ENCODE measurements around the gene RABL6.
"Not testable (repeated sequence)": the region's sequence is repeated elsewhere in the genome, so short reads cannot be mapped to it uniquely, and the experiment has no call there.

The RABL6 gene

GRCh38 chr9:136776947-136777346, 30.8 kb upstream of the RABL6 start:
- DNase-seq (ENCODE audit: low spot score): no peak

DNA sequence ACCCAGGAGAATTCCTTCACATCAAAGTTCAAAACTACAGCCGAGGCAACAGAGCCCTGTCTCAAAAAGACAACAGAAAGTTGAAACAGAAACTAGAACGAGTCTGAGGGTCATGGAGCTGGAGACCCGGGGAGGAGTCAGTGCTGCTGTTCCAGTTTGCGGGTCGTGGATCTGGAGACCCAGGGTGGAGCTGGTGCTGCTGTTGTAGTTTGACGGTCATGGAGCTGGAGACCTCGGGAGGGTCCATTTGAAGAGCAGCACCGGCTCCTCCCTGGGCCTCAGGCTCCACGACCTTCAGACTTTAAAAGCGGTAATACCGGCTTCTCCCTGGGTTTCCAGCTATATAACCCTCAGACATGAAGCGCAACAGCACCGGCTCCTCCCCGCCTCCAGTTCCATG, 30.4 kb upstream of the RABL6 start:
- DNase-seq (ENCODE audit: low spot score): no peak

DNA sequence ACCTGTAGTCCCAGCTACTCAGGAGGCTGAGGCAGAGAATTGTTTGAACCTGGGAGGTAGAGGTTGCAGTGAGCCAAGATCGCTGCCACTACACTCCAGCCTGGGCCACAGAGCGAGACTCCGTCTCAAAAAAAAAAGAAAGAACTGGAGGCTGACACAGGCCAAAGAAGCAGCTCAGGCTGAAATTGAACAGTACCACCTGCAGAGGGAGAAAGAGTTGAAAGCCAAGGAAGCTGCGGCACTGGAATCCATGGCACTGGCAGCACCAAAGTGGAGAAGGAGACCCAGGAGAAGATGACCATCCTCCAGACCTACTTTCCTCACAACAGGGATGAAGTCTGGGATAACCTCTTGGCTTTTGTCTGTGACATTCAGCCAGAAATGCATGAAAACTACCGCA, 27.9 kb upstream of the RABL6 start:
- DNase-seq (ENCODE audit: low spot score): no peak

DNA sequence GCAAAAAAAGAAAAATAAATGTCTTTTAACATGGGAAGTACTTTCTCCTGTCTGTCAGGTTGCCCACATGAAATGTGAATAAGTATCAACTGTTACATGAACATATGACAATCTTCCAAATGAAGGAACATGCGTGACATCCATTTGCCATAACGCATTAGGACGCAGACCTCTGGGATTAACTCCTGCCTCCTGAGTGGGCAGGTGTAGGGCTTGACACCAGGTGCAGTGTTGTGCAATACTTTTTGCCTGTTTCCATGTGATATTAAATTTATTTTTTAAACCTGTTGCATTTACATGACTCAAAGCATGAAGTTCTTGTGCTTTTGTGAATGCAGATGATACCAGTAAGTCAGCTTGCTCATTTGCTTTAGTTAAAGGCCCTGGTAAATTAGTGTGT, 25.3 kb upstream of the RABL6 start:
- DNase-seq (ENCODE audit: low spot score): no peak

DNA sequence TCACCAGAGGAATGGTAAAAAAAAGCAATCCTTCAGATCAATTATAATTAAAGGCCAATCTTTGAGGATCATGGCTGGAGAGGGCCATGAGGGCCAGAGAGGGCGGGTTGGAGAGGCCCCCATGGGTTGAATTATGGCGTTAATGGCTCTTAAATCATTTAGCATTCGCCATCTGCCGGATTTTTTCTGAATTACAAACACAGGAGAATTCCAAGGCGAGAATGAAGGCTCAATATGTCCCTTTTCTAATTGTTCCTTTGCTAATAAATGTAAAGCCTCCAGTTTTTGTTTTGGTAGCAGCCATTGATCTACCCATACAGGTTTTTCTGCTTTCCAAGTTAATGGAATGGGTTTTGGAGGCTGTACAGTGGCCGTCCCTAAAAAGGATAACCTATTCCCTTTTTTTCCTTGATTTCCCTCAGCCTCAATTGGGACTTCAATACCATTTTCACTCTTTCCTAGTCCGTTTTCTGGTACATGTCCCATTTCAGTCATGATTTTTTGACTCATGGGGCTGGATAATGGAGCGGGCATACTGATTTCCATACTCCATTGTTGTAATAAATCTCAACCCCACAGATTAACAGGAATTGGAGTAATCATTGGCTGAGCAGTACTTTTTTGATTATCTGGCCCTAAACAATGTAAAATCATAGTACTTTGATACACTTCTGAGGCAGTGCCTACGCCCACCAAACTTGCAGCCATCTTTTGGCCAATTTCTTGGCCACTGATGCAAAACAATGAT, 23.3 kb upstream of the RABL6 start:
- no peak for DNase-seq (ENCODE audit: low spot score)

- no peak for DNase-seq (ENCODE audit: low spot score)
Measured at GRCh38 chr9:136784997-136785361, 22.8 kb upstream of the RABL6 start.

- not testable (repeated sequence) for DNase-seq (ENCODE audit: low spot score)
Measured at GRCh38 chr9:136785565-136786355, 22.0 kb upstream of the RABL6 start.

DNA sequence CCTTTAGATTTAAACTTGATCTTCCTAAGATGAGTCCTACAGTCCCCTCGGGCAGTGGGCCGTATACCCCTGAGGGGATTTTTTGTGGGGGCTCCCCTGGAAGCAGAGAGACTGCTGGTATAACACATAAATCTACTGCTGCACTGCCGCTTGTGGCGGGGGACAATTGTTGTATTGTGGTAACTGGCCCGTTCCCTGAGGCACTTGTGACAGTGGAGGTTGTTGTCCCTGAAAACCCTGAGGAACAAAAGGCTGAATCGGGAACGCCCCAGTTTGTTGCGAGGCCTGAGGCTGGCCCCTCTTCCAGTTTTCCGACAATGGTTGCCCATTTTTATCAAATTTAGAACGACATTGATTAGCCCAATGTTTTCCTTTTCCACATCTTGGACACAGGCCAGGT, 21.3 kb upstream of the RABL6 start:
- no peak for DNase-seq (ENCODE audit: low spot score)

DNA sequence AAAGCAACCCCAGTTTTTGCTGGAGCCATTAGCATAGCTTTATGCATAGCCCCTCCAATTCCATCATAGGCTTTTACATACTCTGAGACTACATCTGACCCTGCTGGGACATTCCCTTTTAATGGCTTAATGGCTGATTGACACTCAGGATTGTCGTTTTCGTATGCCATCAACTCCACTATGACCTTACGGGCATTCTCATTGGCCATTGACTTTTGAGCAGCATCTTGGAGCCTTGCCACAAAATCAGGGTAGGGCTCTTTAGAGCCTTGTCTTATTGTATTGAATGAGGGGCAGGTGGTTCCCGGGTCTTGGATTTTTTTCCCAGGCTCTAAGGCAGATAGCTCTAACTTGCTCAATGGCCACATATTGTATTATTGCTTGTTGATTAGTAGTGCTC, 20.8 kb upstream of the RABL6 start:
- not testable (repeated sequence) for DNase-seq (ENCODE audit: low spot score)

DNA sequence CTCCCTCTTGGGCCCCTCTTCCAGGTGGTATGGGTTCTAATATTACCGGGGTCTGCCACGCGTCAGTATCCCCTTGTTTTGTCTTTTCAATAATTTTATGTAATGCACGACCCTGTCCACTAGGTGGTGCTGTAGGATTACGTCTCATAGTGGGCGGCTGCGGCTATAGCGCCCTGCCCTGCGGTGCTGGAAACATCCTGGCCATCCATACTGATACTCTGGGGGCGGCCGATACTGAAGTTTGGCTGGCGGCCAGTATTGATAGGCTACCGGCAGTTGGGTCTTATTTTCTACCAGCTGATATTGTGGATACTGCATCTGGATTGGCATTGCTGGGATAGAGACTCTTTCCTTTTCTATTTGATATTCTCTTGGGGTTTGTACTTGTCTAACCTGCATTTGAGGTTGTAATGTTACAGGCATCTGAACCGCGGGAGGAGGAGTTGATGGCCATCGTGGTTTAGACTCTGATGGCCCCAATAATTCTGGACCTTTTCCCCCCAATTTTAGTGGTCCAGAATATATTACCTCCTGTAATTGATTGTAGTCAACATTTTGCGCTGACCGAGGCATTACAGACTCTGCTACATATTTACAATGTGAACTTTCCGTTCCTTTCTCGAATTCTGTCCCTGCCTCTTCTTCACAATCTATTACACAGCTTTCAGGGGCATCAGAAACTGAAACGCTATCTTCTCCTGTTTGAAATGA, 19.9 kb upstream of the RABL6 start:
- peak; percentile 69 for DNase-seq (ENCODE audit: low spot score)

DNA sequence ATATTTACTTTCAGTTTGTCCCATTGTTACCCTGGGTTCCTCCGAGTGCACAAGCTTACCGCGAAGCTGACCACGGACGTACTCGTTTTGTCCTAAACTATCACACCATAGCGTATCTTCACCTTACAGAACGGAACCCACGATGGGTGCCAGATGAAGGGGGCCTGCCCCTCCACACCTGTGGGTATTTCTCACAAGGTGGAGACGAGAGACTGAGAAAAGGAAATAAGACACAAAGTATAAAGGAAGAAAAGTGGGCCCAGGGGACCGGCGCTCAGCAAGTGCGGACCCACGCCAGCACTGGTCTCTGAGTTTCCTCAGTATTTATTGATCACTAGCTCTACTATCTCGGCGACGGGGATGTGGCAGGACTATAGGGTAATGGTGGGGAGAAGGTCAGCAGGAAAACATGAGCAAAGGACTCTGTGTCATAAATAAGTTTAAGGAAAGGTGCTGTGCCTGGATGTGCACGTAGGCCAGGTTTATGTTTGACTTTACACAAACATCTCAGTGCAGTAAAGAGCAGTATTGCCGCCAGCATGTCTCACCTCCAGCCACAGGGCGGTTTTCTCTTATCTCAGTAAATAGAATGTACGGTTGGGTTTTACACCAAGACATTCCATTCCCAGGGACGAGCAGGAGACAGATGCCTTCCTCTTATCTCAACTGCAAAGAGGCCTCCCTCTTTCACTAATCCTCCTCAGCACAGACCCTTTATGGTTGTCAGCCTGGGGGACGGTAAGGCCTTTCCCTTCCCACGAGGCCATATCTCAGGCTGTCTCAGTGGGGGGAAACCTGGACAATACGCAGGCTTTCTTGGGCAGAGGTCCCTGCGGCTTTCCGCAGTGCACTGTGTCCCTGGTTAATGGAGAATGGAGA, 18.9 kb upstream of the RABL6 start:
- not testable (repeated sequence) for DNase-seq (ENCODE audit: low spot score)

- no peak for DNase-seq (ENCODE audit: low spot score)
Measured at GRCh38 chr9:136789523-136789937, 18.2 kb upstream of the RABL6 start.

DNA sequence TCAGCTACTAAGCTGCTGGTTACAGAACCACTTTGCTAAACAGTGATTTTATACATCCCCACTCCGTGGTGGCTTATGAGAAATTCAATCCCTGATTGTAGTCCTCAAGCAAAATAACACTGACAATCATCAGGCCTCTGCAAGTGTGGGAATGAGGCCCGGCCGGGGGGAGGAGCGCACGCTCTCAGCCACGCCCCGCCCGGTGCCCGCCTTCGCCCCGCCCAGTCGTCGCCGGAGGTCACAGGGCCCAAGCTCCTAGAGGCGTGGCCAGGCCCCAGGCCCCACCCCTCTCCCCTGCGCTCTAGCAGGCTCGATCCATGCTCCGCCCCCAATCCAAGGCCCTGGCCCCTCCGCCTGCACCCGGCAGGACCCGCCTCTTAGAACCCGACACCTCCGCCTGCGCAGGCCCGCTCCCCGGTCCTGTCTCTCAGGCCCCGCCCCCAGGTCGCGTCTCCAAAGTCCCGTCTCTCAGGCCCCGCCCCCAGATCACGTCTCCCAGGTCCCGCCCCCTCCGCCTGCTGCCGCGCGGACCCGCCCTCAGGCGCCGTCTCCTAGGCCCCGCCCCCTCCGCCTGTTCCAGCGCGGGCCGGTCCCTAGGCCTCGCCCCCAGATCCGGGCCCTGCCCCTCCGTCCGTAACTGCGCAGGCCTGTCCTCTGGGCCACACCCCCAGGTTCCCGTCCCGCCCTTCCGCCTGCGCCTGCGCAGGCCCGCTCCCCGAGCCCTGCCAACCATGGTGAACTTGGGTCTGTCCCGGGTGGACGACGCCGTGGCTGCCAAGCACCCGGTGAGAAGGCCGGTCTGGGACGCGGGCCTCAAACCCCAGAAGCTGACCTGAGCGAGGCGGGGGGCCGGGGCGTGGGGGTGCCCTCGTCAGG, 16.9 kb upstream of the RABL6 start, which contains the start of gene TMEM141:
TMEM141 (plus strand) TSS at position 705 of the 876 bp plus-strand sequence; CDS start at position 732, 27 bp downstream.
- peak; percentile 100 for DNase-seq (ENCODE audit: low spot score)

- DNase-seq (ENCODE audit: low spot score): peak; percentile 42
Measured at GRCh38 chr9:136791516-136792276, 16.1 kb upstream of the RABL6 start.

DNA sequence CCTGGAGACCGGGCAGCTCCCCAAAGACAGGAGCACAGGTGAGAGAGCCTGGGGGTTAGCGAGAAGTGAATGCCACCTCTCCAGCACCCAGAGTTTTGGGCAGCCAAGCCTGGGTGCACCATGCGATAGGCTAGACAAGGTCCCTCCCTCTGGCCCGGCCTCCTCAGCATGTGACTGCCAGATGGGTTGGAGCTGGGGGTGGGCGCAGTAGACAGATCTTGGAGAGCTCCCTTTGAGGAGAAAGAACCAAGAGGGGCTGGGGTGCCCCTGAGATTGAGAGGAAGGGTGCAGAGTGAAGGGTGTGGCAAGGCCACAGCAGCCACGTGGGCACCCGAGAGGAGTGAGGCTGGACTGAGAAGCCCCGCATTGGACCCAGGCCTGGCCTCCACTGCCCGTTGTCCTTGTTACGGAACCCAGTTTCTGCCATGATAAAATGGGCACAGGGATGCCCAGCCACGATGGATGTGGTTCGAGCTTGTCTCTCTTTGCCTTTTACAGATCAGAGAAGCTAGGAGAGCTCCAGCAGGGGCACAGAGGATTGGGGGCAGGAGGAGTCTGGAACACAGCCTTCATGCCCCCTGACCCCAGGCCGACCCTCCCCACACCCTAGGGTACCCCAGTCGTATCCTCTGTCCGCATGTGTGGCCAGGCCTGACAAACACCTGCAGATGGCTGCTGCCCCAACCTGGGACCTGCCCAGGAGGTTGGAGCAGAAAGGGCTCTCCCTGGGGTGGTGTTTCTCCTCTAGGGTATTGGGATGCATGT, 15.2 kb upstream of the RABL6 start:
- no peak for DNase-seq (ENCODE audit: low spot score)

DNA sequence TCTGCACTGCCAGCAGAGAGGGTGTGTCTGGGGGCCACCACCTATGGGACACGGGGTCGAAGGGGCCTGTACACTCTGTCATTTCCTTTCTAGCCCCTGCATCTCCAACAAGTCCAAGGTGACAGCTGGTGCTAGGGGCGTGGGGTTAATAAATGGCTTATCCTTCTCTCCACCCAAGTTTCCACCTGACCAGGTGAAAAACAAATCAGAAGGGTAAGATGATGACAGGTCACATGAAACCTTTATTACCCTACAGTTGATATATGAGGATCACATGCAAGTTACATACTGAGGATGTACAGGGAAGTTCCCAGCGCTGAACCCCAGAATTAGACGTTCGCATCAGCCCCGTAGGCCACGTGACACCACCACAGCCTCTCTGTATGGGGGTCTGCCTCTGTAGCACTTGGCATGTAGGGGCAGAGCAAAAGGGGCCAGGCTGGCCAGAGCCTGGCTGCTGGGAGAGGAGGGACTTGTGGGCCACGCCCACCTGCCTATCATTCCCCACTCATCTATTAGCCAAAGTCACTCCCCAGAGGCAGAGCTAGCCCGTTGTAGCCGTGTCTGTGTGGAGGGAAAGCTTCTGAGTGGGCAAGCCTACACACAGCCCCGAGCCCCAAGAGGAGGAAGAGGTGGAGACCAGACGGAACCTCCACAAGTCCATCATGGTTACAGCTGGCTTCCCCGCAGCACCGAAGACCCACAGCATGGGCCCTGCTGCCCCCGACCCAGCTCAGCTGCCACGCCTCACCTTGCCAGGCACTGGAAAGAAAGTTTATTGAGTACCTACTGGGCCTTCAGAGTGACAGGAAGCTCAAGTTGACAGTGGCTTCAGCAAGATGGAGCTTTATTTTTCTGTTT, 14.4 kb upstream of the RABL6 start:
- DNase-seq (ENCODE audit: low spot score): no peak

DNA sequence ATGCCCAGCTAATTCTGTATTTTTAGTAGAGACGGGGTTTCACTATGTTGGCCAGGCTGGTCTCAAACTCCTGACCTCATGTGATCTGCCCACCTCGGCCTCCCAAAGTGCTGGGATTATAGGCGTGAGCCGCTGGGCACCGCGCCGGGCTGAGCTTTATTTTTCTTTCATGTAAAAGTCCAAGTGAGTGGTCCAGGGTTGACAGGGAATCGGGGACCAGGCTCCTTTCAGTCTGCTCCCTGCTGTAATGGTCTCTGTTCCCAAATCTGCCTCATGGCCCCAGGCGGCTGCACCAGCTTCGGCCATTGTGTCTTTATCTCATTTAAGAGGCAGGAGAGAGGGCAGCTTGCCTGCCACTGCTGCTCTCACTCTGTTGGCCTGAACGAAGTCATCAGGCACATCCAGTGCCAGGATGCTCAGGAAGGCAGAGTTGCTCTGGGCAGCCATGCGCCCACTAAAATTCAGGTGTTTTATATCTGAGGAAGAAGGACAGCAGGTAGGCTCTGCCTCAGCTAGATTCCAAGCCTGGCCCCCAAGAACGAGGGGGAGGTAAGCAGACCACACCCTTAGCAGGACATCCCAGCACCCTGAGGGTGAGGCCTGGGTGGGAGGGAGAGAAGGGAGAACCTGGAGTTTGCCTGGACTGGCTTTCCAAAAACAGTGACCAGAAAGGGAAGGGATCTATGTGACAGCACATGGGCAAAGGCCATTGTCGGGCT, 13.3 kb upstream of the RABL6 start:
- DNase-seq (ENCODE audit: low spot score): no peak

DNA sequence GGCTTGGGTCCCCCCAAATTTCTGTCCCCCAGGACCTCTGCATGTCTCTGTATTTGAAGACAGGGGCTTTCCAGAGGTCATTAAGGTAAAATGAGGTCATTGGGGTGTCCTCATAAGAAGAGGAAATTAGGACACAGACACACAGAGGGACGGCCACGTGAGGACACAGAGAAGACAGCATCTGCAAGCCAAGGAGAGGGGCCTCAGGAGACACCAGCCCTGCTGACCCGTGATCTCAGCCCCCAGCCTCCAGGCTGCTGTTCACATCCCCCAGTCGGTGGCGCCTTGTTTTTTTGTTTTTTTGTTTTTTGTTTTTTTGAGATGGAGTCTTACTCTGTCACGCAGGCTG, 12.8 kb upstream of the RABL6 start:
- no peak for DNase-seq (ENCODE audit: low spot score)

Data from COLO829 (cell line).